ENCODE measurements around the gene SMPD3. TPM values are rescaled to one million over a fixed set of nuclear protein-coding genes. Genes with fewer than 3 reads are reported as not detected.

SMPD3 gene
- total RNA-seq, 1 donor from 2014 or later = 0.38 TPM

GRCh38 chr16:68374961-68375660, 73.2 kb downstream of the SMPD3 start:
- H3K27me3 ChIP-seq (ENCODE audit: control insufficient read depth, insufficient read depth, low read length) = peaks cover 25% of the 10 kb centered on the region
- TF ChIP-seq, protein P1, sequence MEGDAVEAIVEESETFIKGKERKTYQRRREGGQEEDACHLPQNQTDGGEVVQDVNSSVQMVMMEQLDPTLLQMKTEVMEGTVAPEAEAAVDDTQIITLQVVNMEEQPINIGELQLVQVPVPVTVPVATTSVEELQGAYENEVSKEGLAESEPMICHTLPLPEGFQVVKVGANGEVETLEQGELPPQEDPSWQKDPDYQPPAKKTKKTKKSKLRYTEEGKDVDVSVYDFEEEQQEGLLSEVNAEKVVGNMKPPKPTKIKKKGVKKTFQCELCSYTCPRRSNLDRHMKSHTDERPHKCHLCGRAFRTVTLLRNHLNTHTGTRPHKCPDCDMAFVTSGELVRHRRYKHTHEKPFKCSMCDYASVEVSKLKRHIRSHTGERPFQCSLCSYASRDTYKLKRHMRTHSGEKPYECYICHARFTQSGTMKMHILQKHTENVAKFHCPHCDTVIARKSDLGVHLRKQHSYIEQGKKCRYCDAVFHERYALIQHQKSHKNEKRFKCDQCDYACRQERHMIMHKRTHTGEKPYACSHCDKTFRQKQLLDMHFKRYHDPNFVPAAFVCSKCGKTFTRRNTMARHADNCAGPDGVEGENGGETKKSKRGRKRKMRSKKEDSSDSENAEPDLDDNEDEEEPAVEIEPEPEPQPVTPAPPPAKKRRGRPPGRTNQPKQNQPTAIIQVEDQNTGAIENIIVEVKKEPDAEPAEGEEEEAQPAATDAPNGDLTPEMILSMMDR (IDR thresholded peaks at IDR 0.05; ENCODE audit: insufficient read depth, low read length, poor library complexity, severe bottlenecking) = no peak
- H3K4me3 ChIP-seq (ENCODE audit: low read depth, low read length) = no peak overlapping the region

DNA sequence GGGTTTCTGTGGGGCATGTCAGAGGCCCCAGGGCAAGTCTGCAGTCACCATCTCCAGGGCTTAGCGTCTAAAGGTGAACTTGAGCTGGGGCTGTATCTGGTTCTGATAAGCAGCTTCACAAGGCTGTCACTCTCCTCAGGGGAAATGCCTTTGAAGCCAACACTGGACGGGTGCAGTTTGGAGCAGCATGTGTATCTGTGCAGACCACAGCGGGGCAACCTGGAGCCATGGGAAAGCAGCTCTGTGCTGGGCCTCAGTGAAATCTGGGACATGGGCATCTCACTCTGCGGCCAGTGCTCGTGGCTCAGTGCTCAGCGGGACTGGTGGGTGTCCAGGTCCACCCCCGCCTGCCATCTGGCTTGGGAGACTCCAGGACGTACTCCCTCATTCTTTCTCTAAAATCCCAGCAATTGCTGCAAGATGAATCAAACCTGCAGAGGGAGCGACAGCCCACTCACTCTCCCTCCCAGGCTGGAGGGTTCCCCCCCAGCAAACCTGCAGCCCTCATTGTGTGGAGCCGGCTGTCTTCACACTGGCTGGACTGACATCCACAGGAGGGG, 74.0 kb downstream of the SMPD3 start:
- TF ChIP-seq, protein P1 (IDR thresholded peaks at IDR 0.05; ENCODE audit: insufficient read depth, low read length, poor library complexity, severe bottlenecking) = no peak
- peaks cover 26% of the 10 kb centered on the region for H3K27me3 ChIP-seq (ENCODE audit: control insufficient read depth, insufficient read depth, low read length)
- no peak overlapping the region for H3K4me3 ChIP-seq (ENCODE audit: low read depth, low read length)
- no peak for DNase-seq (ENCODE audit: low read depth)
- no peaks in the 10 kb centered on the region for H3K36me3 ChIP-seq (ENCODE audit: control insufficient read depth, insufficient read depth, low read length)

More at GRCh38 chr16:68374961-68375660, 73.2 kb downstream of the SMPD3 start:
- H3K36me3 ChIP-seq (ENCODE audit: control insufficient read depth, insufficient read depth, low read length) = no peaks in the 10 kb centered on the region
- DNase-seq (ENCODE audit: low read depth) = no peak

DNA sequence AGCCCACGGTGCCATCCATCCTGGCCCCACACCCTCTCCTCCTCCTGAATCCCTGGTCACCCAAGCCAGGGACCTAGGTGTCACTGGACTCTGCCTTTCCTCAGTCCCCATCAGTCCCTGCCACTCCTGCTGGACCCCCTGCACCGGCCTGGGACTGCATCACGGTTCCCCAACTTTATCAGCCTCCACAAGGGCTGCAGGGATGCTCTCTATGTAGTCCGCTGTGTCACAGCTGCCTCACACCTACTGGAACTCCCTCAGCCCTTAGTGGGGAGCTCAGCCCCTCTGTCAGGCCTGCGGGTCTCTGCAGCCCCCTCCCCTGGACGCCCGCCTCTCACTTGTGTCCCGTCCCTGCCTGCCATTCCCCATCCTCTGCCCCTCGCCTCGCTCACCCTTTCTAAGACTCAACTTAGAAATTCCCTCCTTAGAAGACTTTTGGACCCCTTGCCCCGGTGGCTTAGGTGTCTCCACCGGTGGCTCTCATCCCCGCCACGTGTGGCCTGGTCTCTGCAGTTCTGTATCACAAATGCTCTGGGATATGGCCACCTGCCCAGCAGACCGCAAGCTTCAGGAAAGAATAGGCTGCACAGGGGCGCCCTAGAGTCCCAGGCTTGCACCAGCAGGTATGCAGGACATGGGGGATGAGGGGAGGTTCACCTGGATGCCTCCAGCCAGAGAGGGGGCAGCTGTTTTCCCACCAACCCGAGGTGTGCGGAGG, 74.6 kb downstream of the SMPD3 start:
- no peak overlapping the region for H3K4me3 ChIP-seq (ENCODE audit: low read depth, low read length)
- DNase-seq (ENCODE audit: low read depth) = no peak
- H3K27me3 ChIP-seq (ENCODE audit: control insufficient read depth, insufficient read depth, low read length) = peaks cover 26% of the 10 kb centered on the region
- TF ChIP-seq, protein P1 (IDR thresholded peaks at IDR 0.05; ENCODE audit: insufficient read depth, low read length, poor library complexity, severe bottlenecking) = no peak
- no peaks in the 10 kb centered on the region for H3K36me3 ChIP-seq (ENCODE audit: control insufficient read depth, insufficient read depth, low read length)

- H3K36me3 ChIP-seq (ENCODE audit: control insufficient read depth, insufficient read depth, low read length) = no peaks in the 10 kb centered on the region
- TF ChIP-seq, protein P1 (IDR thresholded peaks at IDR 0.05; ENCODE audit: insufficient read depth, low read length, poor library complexity, severe bottlenecking) = no peak
- no peak overlapping the region for H3K4me3 ChIP-seq (ENCODE audit: low read depth, low read length)
- no peak for DNase-seq (ENCODE audit: low read depth)
- peaks cover 28% of the 10 kb centered on the region for H3K27me3 ChIP-seq (ENCODE audit: control insufficient read depth, insufficient read depth, low read length)
Measured at GRCh38 chr16:68372806-68373205, 75.5 kb downstream of the SMPD3 start.

- Histone ChIP-seq H3K36me3 (ENCODE audit: control insufficient read depth, insufficient read depth, low read length) (no peaks in the 10 kb centered on the region), H3K27me3 (ENCODE audit: control insufficient read depth, insufficient read depth, low read length) (peaks cover 29% of the 10 kb centered on the region), H3K4me3 (ENCODE audit: low read depth, low read length) (no peak overlapping the region)
- no peak for DNase-seq (ENCODE audit: low read depth)
- TF ChIP-seq, protein P1 (IDR thresholded peaks at IDR 0.05; ENCODE audit: insufficient read depth, low read length, poor library complexity, severe bottlenecking) = no peak
Measured at GRCh38 chr16:68372381-68372720, 76.0 kb downstream of the SMPD3 start.

All from kidney epithelial cell (primary cell).